NCI-H774 (cell line): Measurements from ENCODE around the gene GRIN2C.

Experiments used
- DNase-seq: peaks from one replicate; lab custom pipeline; 2025; lab: John Stamatoyannopoulos, UW

GRIN2C gene

GRCh38 chr17:74821655-74822334 lies 37.9 kb downstream of the GRIN2C start:
- DNase-seq = no peak

GRCh38 chr17:74819801-74820436 lies 39.8 kb downstream of the GRIN2C start:
- no peak for DNase-seq

DNA sequence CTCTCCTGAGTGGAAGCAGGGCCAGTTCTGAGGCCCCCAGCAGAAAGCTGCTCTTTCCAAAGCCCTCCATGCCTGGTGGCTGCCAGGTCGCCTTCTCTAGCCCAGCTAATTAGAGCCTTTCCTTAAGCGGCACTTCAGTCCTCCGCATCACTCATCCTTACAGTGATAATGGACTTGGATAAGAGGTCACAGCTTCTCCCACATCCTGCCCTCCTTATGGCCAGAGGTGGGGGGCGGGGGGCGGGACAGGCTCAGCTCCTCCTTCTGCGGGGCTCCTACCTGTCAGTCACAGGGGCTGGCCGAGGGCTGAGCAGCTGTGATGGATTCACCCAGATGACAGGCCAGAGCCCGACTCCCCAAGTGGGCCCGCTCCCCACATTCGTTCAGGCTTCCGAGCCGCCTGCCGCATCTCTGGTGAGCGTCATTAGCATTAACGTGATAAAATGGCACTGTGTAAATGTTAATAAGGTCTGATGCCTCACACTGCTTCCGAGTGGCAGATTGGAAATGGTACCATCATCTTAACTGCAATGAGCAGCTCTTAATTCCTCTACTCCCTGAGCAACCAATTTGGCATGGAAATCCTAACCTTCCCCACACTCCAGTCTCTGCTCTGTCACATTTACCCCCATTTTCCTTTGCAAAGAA lies 41.3 kb downstream of the GRIN2C start:
- no peak for DNase-seq

DNA sequence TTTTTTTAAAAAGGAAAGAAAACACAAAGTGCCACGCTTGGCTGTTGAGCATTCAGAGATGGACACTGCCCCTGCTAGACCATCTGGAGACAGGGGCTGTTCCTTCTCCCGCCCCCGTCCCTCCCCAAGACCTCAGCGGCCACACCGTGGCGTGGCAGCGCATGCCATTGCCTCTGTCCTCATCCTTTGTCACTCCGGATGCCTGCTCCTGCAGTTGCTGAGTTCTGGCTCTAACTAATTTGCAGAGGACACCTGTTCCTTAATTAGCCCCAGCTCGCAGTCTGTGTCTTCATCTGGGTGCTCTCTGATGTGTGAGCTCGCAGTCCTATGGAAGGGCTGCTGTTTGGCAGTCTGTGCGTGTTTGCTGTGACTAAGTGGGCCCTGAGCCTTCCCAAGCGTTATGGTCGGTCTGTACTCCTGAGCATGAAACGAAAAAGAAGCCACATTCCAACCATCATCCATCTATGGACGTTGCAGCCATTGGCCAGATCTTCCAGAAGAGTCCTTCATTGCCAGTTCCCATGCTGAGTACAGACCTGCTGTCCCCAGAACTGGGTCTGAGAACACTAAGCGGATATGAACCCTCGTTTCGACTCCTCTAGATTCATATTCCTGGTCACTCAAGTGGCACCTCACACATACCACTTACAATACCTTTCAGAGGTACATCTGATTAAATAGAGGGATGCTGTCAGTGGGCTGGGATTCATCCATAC lies 42.6 kb downstream of the GRIN2C start:
- DNase-seq = no peak

DNA sequence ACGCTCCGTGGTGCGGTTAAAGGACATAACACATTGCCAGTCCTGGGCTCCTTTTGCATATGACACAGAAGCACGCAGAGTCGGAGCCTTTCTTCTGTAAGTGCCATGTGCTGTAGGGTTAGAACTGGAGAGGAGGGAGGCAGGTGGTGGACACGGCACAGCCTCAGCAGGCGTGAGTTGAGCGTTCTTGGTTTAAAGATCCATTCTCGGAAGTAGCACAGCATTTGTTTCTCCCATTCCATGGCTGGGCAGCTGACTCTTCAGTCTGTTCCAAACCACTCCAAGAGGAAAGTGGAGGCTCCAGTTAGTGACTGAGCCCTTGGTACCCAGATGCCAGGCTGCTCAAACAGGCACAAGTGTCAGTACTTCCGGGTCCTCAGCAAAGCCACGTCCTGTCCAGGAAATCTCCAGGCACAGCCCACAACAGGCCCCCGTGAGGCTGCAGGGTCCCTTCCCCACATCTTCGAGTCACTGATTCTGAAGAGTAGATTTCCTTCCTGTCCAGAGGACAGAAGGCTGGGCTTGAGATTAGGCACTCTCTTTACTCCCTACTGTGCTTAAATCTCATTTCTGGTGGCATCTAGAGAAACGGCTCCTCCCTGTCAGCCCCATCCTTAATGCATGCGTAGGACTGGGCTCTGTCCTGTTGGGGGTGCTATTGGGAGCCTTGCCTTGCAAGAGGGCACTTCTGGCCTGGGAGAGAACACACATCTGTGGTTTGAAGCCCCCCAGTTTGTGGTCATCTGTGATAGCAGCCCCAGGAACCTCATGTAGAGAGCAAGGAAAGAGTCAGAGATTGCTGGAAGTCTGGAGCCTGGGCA lies 43.9 kb downstream of the GRIN2C start:
- no peak for DNase-seq

DNA sequence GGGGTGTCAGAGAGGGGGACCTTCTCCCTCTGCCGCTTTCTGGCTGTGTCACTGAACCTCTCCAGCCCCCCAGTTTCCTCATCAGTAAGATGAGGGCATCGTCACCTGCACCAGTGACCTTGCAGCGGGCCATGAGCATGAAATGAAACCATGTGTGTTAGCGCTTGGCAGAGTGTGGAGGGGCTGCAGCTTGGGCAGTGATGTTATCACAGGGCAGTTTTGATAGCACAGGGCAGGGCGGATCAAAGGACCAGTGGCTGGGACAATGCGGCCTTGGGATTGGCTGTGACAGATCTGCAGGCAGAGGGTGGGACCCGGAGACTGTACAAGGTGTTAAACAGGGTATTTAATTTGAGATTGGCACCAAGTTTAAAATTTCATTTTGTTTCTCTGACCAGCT lies 44.6 kb downstream of the GRIN2C start:
- no peak for DNase-seq

DNA sequence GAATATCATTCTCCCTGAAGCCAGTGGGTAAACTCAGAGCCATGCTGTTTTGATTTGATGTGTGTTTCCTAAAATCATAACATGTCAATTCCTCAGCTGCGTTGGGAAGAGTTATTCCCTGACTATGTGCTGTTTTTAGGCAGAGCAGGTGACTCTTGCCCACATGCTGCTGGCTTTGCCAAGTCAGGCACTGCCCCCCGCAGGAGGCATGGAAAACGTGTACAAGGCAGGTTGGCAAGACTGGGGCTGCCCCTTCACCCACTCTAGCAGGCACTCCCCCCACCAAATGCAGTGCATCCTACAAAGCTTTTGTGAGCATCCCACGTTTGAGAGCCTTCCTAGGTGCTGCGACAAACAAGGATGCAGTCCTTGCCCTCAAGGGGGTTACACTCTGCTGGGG lies 45.2 kb downstream of the GRIN2C start:
- DNase-seq = no peak

- no peak for DNase-seq
Measured at GRCh38 chr17:74812109-74813009, 47.3 kb downstream of the GRIN2C start.

GRCh38 chr17:74810699-74811485 lies 48.8 kb downstream of the GRIN2C start:
- no peak for DNase-seq

DNA sequence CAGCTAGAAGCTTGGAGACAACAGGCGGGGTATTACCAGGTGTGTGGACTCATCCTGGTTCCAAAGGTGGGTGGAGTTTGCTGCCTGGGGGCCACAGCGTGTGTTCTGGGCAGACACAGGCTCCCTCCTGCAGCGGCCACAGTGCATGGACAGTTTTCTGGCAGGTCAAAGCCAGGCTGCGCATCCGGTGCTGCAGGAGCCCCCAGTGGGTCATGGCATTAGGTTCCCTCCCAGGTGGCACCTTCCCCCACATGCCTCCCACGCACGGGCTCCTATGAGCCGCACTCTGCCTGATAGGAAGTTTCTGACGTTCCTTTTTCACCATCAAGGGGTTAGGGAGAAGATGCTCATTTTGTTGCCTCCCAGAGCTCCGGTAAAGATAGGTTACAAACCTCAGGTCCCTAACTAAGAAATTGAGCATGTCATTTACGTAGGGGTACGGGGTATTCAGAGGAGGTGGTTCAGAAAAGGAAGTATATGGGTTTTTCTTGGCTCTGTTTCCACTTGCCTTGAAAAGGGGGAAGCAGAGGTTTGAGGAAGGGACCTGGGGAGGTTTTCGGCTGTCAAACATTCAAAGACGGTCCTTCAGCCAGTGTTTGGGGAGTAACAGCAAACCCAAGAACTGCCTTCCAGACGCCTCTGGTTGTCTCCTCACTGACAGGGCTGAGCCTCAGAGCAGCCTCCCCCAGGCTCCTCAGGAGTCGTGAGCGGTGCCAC lies 50.8 kb downstream of the GRIN2C start:
- no peak for DNase-seq

GRCh38 chr17:74807925-74808324 lies 51.8 kb downstream of the GRIN2C start:
- no peak for DNase-seq

GRCh38 chr17:74807441-74807840 lies 52.2 kb downstream of the GRIN2C start:
- no peak for DNase-seq

GRCh38 chr17:74806334-74806733 lies 53.4 kb downstream of the GRIN2C start:
- DNase-seq = no peak

GRCh38 chr17:74805591-74805991 lies 54.1 kb downstream of the GRIN2C start:
- DNase-seq = no peak

- no peak for DNase-seq
Measured at GRCh38 chr17:74804683-74805082, 55.0 kb downstream of the GRIN2C start.

DNA sequence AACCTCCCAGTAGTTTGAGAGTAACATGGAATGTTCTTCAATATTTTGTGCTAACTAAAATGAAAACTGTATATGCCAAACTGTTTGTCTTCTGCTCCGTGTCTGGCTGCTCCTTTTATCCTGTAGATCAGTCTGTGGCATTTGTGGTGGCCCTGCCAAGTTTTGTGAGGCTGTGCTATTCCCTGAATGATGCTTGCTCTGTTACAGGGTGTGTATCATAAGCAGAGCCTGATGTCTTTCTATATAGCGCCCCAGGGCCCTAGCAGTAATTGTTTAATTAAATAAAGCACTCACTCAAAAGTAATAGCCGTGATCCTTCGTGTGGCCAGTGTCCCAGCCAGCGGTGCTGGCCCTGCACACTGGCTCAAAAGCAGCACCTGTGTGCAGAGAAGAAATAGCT lies 55.7 kb downstream of the GRIN2C start:
- DNase-seq = no peak

- DNase-seq = no peak
Measured at GRCh38 chr17:74803388-74803930, 56.2 kb downstream of the GRIN2C start.

- DNase-seq = no peak
Measured at GRCh38 chr17:74801896-74802295, 57.8 kb downstream of the GRIN2C start.

GRCh38 chr17:74800531-74800930 lies 59.2 kb downstream of the GRIN2C start:
- DNase-seq = no peak
